PC-3 (cell line): Measurements from ENCODE around the gene TREM1. TPM values are rescaled to one million over a fixed set of nuclear protein-coding genes. Genes with fewer than 3 reads are reported as not detected.

Experiments used
- ATAC-seq: fragments of 200-7000 bp; cut with Tn5 transposase; 2 replicates; pipeline ENCODE4 v1.9.1; 2020; ENCODE audit warnings: mild to moderate bottlenecking, moderate library complexity
- BruUV-seq: library from RNA; stranded (reverse); fragments of 400-500 nt; replicated peaks from 2 replicates; lab custom pipeline; 2021; lab: Mats Ljungman, UMichigan
- CTCF ChIA-PET: fragments of 300-600 bp; sonication (Branson Sonifier 250); formaldehyde crosslinking; loops from one replicate; lab custom pipeline; 2022; ENCODE audit warnings: antibody characterized with exemption; lab: Charles Lee
- POLR2A ChIA-PET: fragments of 300-600 bp; sonication (Branson Sonifier 250); formaldehyde crosslinking; loops from one replicate; lab custom pipeline; 2022; ENCODE audit warnings: antibody characterized with exemption; ENCODE audit not compliant: unreplicated experiment; lab: Charles Lee
- DNase-seq: peaks from one replicate; pipeline ENCODE4 v3.0.0-alpha.2; 2015
- H2AFZ ChIP-seq: fragments of 300-600 bp; sonication (generic); 2 replicates; pipeline ENCODE4 v1.6.0; 2016; ENCODE audit warnings: antibody characterized with exemption, low read length
- H3F3A ChIP-seq: fragments of 300-600 bp; sonication (generic); one replicate; pipeline ENCODE4 v1.6.0; 2017; ENCODE audit warnings: antibody characterized with exemption, low read length, control low read depth, mild to moderate bottlenecking; ENCODE audit not compliant: unreplicated experiment
- H3K27ac ChIP-seq: fragments of 300-600 bp; sonication (generic); 2 replicates; pipeline ENCODE4 v1.5.1; 2016; ENCODE audit warnings: mild to moderate bottlenecking, low read length
- H3K27me3 ChIP-seq: fragments of 300-600 bp; sonication (generic); 2 replicates; pipeline ENCODE4 v1.6.1; 2016; ENCODE audit warnings: low read length, mixed read lengths
- H3K36me3 ChIP-seq: fragments of 300-600 bp; sonication (generic); 2 replicates; pipeline ENCODE4 v1.6.1; 2016; ENCODE audit warnings: low read depth, mixed run types, low read length, mixed read lengths
- H3K4me1 ChIP-seq: fragments of 300-600 bp; sonication (generic); 2 replicates; pipeline ENCODE4 v1.5.1; 2016; ENCODE audit warnings: low read length; ENCODE audit not compliant: insufficient read depth
- H3K4me2 ChIP-seq: fragments of 300-600 bp; sonication (generic); 2 replicates; pipeline ENCODE4 v1.6.0; 2016; ENCODE audit warnings: low read length
- H3K4me3 ChIP-seq: fragments of 300-600 bp; sonication (generic); 2 replicates; pipeline ENCODE4 v1.5.1; 2016; ENCODE audit warnings: mild to moderate bottlenecking, low read length, mixed read lengths
- H3K79me2 ChIP-seq: fragments of 300-600 bp; sonication (generic); 2 replicates; pipeline ENCODE4 v1.6.1; 2017; ENCODE audit warnings: low read length, mixed read lengths
- H3K9ac ChIP-seq: fragments of 300-600 bp; sonication (generic); 2 replicates; pipeline ENCODE4 v1.6.0; 2016; ENCODE audit warnings: mild to moderate bottlenecking, low read length
- H3K9me2 ChIP-seq: fragments of 300-600 bp; sonication (generic); replicated peaks from 2 replicates; pipeline ENCODE4 v1.6.1; 2016; ENCODE audit warnings: mixed run types, low read length, mixed read lengths
- H3K9me3 ChIP-seq: fragments of 300-600 bp; sonication (generic); 2 replicates; pipeline ENCODE4 v1.6.1; 2016; ENCODE audit warnings: low read length, mixed read lengths
- H4K20me1 ChIP-seq: fragments of 300-600 bp; sonication (generic); 2 replicates; pipeline ENCODE4 v1.6.1; 2016; ENCODE audit warnings: low read length, mixed read lengths
- CTCF ChIP-seq: fragments of 300-600 bp; sonication (generic); conservative IDR thresholded peaks from 2 replicates; pipeline ENCODE4 v1.5.1; 2017; ENCODE audit warnings: antibody characterized with exemption, low read depth, mild to moderate bottlenecking, low read length
- EZH2 ChIP-seq: fragments of 300-600 bp; sonication (generic); IDR thresholded peaks from one replicate; pipeline ENCODE4 v1.6.1; 2017; ENCODE audit warnings: antibody characterized with exemption, mild to moderate bottlenecking, low read length; ENCODE audit not compliant: unreplicated experiment
- EZH2phosphoT487 ChIP-seq: fragments of 300-600 bp; sonication (generic); IDR thresholded peaks from 2 replicates; pipeline ENCODE4 v1.6.1; 2018; ENCODE audit warnings: mild to moderate bottlenecking, antibody characterized with exemption, low read length, borderline replicate concordance
- intact Hi-C: fragments of 100-400 bp; cut with micrococcal nuclease; formaldehyde crosslinking; loops from 2 replicates; pipeline ENCODE4 v1.9.0; 2023
- total RNA-seq: library from RNA; depleted of rRNA; stranded (reverse); fragments of >200 nt; gene quantifications from 2 replicates; pipeline ENCODE4 v1.2.3, GENCODE V29; 2014

The TREM1 gene
- total RNA-seq, 1 experiment from 2014 or later = 0.98 TPM

DNA sequence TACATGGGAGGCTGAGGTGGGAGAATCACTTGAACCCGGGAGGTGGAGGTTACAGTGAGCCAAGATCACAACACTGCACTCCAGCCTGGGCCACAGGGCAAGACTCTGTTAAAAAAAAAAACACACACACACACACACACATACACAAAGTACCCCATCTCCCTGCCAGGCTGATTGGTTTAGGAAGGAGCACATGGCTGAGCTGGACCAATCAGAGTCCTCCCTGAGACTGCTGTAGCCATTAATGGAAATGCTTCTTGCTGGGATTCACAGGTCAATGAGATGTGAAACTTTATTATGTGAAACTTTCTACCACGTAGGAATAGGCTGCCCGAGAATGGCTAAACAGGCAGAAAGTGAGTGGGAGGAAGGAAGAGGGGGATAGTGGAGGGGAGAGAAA is 2.9 kb downstream of the TREM1 start:
- Histone ChIP-seq H3K79me2 (no peaks in the 10 kb centered on the region), H3K9me3 (no peaks in the 10 kb centered on the region), H4K20me1 (no peaks in the 10 kb centered on the region), H3K36me3 (no peaks in the 10 kb centered on the region), H3K9me2 (no peaks in the 10 kb centered on the region), H3K9ac (no peak overlapping the region), H3F3A (no peaks in the 10 kb centered on the region), H3K27me3 (no peaks in the 10 kb centered on the region), H2AFZ (no peak overlapping the region), H3K4me2 (no peak overlapping the region), H3K4me3 (no peak overlapping the region), H3K4me1 (peaks cover 27% of the 10 kb centered on the region), H3K27ac (no peak overlapping the region)
- TF ChIP-seq CTCF = no peak
- no peak for TF ChIP-seq EZH2phosphoT487
- TF ChIP-seq EZH2 = no peak
- BruUV-seq = no TSS peak
- intact Hi-C loops = no loop called here
- ChIA-PET POLR2A (no interaction called here), CTCF (no interaction called here)
- no peak for ATAC-seq
- DNase-seq = no peak

DNA sequence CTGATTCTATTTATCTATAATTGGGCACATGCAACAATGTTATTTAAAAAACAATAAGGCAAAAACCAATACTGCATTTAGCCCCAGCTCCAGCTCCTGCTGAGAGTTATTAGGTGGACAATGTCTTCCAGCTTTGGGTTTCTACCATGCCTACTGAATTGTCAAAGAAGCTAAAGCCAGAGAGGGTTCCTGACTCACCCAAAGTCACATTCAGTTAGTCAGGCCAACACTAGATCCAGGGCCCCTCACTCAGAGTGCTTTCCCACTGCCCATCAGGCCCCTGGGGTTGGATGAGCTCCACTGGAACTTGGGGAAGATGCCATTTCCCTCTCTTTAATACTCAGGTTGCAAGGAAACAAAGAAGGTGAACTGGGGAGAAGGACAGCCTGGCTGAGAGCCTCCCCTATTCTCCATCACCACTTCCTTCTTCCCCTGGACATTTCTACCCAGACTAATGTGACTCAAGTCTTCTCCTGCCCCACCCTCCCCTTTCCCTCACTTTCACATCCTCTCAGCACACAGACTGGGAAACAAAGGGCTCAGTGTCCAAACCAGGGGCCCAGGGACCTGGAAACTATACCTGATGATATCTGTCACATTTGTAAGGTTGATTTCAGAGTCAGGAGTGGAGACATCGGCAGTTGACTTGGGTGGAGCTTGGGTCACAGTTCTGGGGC is 6.0 kb downstream of the TREM1 start:
- Histone ChIP-seq H2AFZ (no peak overlapping the region), H3K4me1 (peaks cover 8% of the 10 kb centered on the region; the same call in 1 of the 2 replicates), H3K79me2 (no peaks in the 10 kb centered on the region), H3K27me3 (peaks cover 14% of the 10 kb centered on the region), H3K9me3 (no peaks in the 10 kb centered on the region), H3K27ac (no peak overlapping the region), H3K4me2 (peak overlapping the region; percentile 37; the same call in 1 of the 2 replicates), H3K9ac (no peak overlapping the region), H4K20me1 (no peaks in the 10 kb centered on the region), H3K36me3 (no peaks in the 10 kb centered on the region), H3K9me2 (no peaks in the 10 kb centered on the region), H3K4me3 (no peak overlapping the region), H3F3A (no peaks in the 10 kb centered on the region)
- no TSS peak for BruUV-seq
- no peak for TF ChIP-seq EZH2
- no peak for TF ChIP-seq EZH2phosphoT487
- TF ChIP-seq CTCF = no peak
- ATAC-seq (no peak), DNase-seq (peak; percentile 14)
- CTCF ChIA-PET = no interaction called here
- POLR2A ChIA-PET = no interaction called here
- intact Hi-C loops = no loop called here

DNA sequence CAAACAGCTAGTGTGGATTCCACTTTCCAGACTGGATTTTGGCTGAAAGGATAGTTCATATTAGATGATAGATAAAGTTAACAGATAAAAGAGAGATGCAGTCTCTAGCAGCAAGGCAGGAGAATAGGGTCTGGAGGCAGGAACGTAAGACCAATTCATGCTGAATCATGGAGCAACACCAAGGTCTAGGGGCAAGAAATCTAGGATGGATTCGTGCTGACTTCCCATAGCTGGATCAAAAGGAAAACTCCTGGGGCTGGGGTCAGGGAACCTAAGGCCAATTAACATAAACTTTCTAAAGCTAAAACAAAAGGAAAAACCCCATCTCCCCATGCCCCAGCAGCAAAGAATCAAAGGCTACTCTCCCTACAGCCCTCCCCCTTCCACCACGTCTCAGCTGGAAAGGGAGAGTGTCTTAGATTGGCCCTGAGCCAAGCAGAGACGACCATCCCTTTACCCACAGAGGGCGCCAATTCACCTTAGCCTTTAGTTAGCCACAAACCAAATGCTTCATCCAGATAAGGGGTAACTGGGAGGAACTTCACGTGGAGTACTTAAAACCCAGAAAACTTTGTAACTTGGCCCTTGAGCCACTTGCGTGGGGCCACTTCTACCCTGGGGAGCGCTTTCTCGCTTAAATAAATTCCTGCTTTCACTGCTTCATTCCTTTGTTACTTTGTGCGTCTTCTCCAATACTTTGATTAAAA is 7.6 kb downstream of the TREM1 start:
- no peaks in the 10 kb centered on the region for H4K20me1 ChIP-seq
- no peak overlapping the region for H3K9ac ChIP-seq
- H3K79me2 ChIP-seq = no peaks in the 10 kb centered on the region
- H3K27ac ChIP-seq = no peak overlapping the region
- ChIA-PET POLR2A (no interaction called here), CTCF (no interaction called here)
- intact Hi-C loops = no loop called here
- no peak overlapping the region for H3K4me2 ChIP-seq
- DNase-seq = peak; percentile 60
- H3K27me3 ChIP-seq = peaks cover 28% of the 10 kb centered on the region
- no peaks in the 10 kb centered on the region for H3K9me3 ChIP-seq
- no TSS peak for BruUV-seq
- 0 out of 2 replicates have a peak, but pooled peaks have one; percentile 24 for ATAC-seq
- H2AFZ ChIP-seq = no peak overlapping the region
- TF ChIP-seq EZH2 = no peak
- TF ChIP-seq EZH2phosphoT487 = no peak
- peak; percentile 63 for TF ChIP-seq CTCF
- no peaks in the 10 kb centered on the region for H3K36me3 ChIP-seq
- H3K4me1 ChIP-seq = peaks cover 8% of the 10 kb centered on the region; the same call in 1 of the 2 replicates
- no peaks in the 10 kb centered on the region for H3K9me2 ChIP-seq
- H3F3A ChIP-seq = no peaks in the 10 kb centered on the region
- H3K4me3 ChIP-seq = no peak overlapping the region
